A673 (cell line): ENCODE data around the gene NKX6-2. TPM values are rescaled to one million over a fixed set of nuclear protein-coding genes. Genes with fewer than 3 reads are reported as not detected.

Experiments
- BruUV-seq: library from RNA; stranded (reverse); fragments of 400-500 nt; replicated peaks from 2 replicates; lab custom pipeline; 2021; lab: Mats Ljungman, UMichigan
- CTCF ChIA-PET: fragments of 300-600 bp; sonication (Branson Sonifier 250); formaldehyde crosslinking; loops from one replicate; lab custom pipeline; 2022; ENCODE audit warnings: antibody characterized with exemption; lab: Charles Lee
- POLR2A ChIA-PET: fragments of 300-600 bp; sonication (Branson Sonifier 250); formaldehyde crosslinking; loops from one replicate; lab custom pipeline; 2022; ENCODE audit warnings: antibody characterized with exemption; ENCODE audit not compliant: low non-redundant PET; lab: Charles Lee
- DNase-seq: peaks from one replicate; pipeline ENCODE4 v3.0.0-alpha.2; 2015; ENCODE audit warnings: low spot score
- H3K27ac ChIP-seq: fragments of 200-600 bp; sonication (generic); 2 replicates; pipeline ENCODE4 v1.5.1; 2016; ENCODE audit warnings: mixed run types, low read depth, mild to moderate bottlenecking, mixed read lengths, antibody characterized with exemption, low read length; ENCODE audit not compliant: poor library complexity, severe bottlenecking
- H3K27me3 ChIP-seq: fragments of 200-600 bp; sonication (generic); replicated peaks from 2 replicates; pipeline ENCODE4 v1.6.1; 2017; ENCODE audit warnings: mixed run types, low read depth, mild to moderate bottlenecking, mixed read lengths, antibody characterized with exemption, low read length; ENCODE audit not compliant: insufficient read depth, poor library complexity
- H3K36me3 ChIP-seq: fragments of 200-600 bp; sonication (generic); 2 replicates; pipeline ENCODE4 v1.6.1; 2016; ENCODE audit warnings: mixed run types, mild to moderate bottlenecking, mixed read lengths, antibody characterized with exemption, low read length; ENCODE audit not compliant: insufficient read depth, poor library complexity, severe bottlenecking
- H3K4me1 ChIP-seq: fragments of 200-600 bp; sonication (generic); 2 replicates; pipeline ENCODE4 v1.6.1; 2017; ENCODE audit warnings: mixed run types, mild to moderate bottlenecking, mixed read lengths, antibody characterized with exemption, low read length; ENCODE audit not compliant: insufficient read depth, poor library complexity, severe bottlenecking
- H3K4me3 ChIP-seq: fragments of 200-600 bp; sonication (generic); 2 replicates; pipeline ENCODE4 v1.5.1; 2016; ENCODE audit warnings: low read depth, mixed run types, mild to moderate bottlenecking, mixed read lengths, low read length; ENCODE audit not compliant: poor library complexity, severe bottlenecking
- H3K9me3 ChIP-seq: fragments of 200-600 bp; sonication (generic); 2 replicates; pipeline ENCODE4 v1.6.1; 2016; ENCODE audit warnings: mixed run types, low read depth, mild to moderate bottlenecking, mixed read lengths, antibody characterized with exemption, low read length; ENCODE audit not compliant: poor library complexity, severe bottlenecking
- EZH2 ChIP-seq: fragments of 200-600 bp; sonication (generic); IDR thresholded peaks from 2 replicates; pipeline ENCODE4 v1.6.1; 2017; ENCODE audit warnings: borderline replicate concordance, low read depth, mild to moderate bottlenecking, mixed read lengths, antibody characterized with exemption, low read length; ENCODE audit not compliant: poor library complexity, severe bottlenecking
- intact Hi-C: fragments of 100-400 bp; cut with micrococcal nuclease; formaldehyde crosslinking; loops from one replicate; pipeline ENCODE4 v1.10.0; 2022; ENCODE audit not compliant: unreplicated experiment
- total RNA-seq: library from RNA; stranded (reverse); gene quantifications from 2 replicates; pipeline ENCODE4 v1.2.3, GENCODE V29; 2021
- TF ChIP-seq, protein P1 (sequence below): fragments of 300-800, 200-600 bp; sonication (generic); conservative IDR thresholded peaks from 2 replicates; pipeline ENCODE4 v1.5.1; 2017; ENCODE audit warnings: low read depth, mild to moderate bottlenecking, antibody characterized with exemption, low read length, moderate library complexity, mixed read lengths

NKX6-2 gene
- total RNA-seq, 1 experiment from 2014 or later, result not detected

- no peak for TF ChIP-seq EZH2
- TF ChIP-seq, protein P1, sequence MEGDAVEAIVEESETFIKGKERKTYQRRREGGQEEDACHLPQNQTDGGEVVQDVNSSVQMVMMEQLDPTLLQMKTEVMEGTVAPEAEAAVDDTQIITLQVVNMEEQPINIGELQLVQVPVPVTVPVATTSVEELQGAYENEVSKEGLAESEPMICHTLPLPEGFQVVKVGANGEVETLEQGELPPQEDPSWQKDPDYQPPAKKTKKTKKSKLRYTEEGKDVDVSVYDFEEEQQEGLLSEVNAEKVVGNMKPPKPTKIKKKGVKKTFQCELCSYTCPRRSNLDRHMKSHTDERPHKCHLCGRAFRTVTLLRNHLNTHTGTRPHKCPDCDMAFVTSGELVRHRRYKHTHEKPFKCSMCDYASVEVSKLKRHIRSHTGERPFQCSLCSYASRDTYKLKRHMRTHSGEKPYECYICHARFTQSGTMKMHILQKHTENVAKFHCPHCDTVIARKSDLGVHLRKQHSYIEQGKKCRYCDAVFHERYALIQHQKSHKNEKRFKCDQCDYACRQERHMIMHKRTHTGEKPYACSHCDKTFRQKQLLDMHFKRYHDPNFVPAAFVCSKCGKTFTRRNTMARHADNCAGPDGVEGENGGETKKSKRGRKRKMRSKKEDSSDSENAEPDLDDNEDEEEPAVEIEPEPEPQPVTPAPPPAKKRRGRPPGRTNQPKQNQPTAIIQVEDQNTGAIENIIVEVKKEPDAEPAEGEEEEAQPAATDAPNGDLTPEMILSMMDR, result no peak
- intact Hi-C loops, result no loop called here
- ChIA-PET CTCF (no interaction called here), POLR2A (no interaction called here)
- Histone ChIP-seq H3K4me1 (no peaks in the 10 kb centered on the region), H3K36me3 (no peaks in the 10 kb centered on the region), H3K27me3 (peaks cover 55% of the 10 kb centered on the region), H3K9me3 (no peaks in the 10 kb centered on the region), H3K27ac (no peak overlapping the region), H3K4me3 (no peak overlapping the region)
- BruUV-seq, result no TSS peak
- no peak for DNase-seq
These were observed 25.1 kb upstream of the NKX6-2 start for GRCh38 chr10:132810807-132811700.

DNA sequence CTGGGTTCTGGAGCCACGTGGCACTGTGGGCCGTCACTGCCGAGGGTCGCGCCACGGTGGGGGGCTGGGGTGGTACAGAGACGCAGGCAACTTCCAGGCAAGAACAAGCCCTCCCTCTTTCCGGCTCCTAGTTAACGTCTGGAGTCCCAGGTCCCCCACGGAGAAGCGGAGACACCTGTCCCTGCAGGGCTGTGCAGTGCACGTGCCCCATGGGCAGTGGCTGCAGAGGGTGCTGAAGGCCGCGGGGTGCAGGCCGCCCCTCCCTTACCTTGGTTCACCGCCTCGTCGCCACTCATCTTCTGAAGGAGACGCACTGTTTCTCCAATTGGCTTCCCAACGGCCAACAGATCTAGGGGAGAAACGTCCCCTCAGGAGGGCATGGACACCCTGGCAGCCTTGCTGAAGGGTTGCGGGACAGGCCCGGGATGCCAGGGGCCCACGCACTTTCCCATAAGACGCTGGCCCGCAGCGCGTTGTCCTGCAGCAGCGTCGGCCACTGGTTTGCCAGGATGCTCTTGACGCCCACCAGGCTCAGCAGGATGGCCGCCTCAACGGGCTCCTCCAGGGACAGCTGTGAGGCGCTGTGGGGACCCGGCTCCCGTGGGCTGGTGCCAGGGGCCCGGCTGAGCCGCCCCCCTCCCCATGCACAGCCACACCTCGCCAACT lies 24.3 kb upstream of the NKX6-2 start:
- H3K27me3 ChIP-seq, result peaks cover 53% of the 10 kb centered on the region
- H3K9me3 ChIP-seq, result no peaks in the 10 kb centered on the region
- CTCF ChIA-PET, result no interaction called here
- intact Hi-C loops, result no loop called here
- no peak overlapping the region for H3K27ac ChIP-seq
- BruUV-seq, result no TSS peak
- no peaks in the 10 kb centered on the region for H3K36me3 ChIP-seq
- no peaks in the 10 kb centered on the region for H3K4me1 ChIP-seq
- no peak overlapping the region for H3K4me3 ChIP-seq
- no peak for DNase-seq
- POLR2A ChIA-PET, result no interaction called here
- no peak for TF ChIP-seq EZH2
- TF ChIP-seq, protein P1, result no peak

GRCh38 chr10:132809232-132810140 lies 23.5 kb upstream of the NKX6-2 start:
- H3K4me1 ChIP-seq, result no peaks in the 10 kb centered on the region
- no peak overlapping the region for H3K4me3 ChIP-seq
- H3K9me3 ChIP-seq, result no peaks in the 10 kb centered on the region
- no peaks in the 10 kb centered on the region for H3K36me3 ChIP-seq
- intact Hi-C loops, result no loop called here
- no TSS peak for BruUV-seq
- CTCF ChIA-PET, result no interaction called here
- TF ChIP-seq, protein P1, result no peak
- TF ChIP-seq EZH2, result no peak
- H3K27me3 ChIP-seq, result peaks cover 49% of the 10 kb centered on the region
- no peak for DNase-seq
- POLR2A ChIA-PET, result no interaction called here
- H3K27ac ChIP-seq, result no peak overlapping the region
